RWPE2 (cell line): ENCODE measurements around the gene DNAJC6.

Source experiments
- ATAC-seq: fragments of 200-7000 bp; cut with Tn5 transposase; 3 replicates; pipeline ENCODE4 v1.9.1; 2021; ENCODE audit warnings: low read depth
- DNase-seq: peaks from one replicate; pipeline ENCODE4 v3.0.0-alpha.2; 2020; ENCODE audit warnings: low spot score
- H3K27ac ChIP-seq: fragments of 450-650 bp; 2 replicates; pipeline ENCODE4 v1.5.1; 2017; ENCODE audit warnings: mild to moderate bottlenecking; ENCODE audit not compliant: poor library complexity, severe bottlenecking
- H3K27me3 ChIP-seq: fragments of 250-450 bp; sonication (Bioruptor Pico); 2 replicates; pipeline ENCODE4 v1.5.1; 2021; ENCODE audit warnings: mild to moderate bottlenecking, moderate library complexity; ENCODE audit not compliant: insufficient read depth, poor library complexity, severe bottlenecking
- H3K36me3 ChIP-seq: fragments of 250-450 bp; sonication (Bioruptor Pico); 2 replicates; pipeline ENCODE4 v1.5.1; 2020; ENCODE audit warnings: low read depth, mild to moderate bottlenecking, moderate library complexity
- H3K4me1 ChIP-seq: fragments of 250-450 bp; sonication (Bioruptor Pico); 2 replicates; pipeline ENCODE4 v1.5.1; 2021; ENCODE audit warnings: mild to moderate bottlenecking, moderate library complexity; ENCODE audit not compliant: insufficient read depth, poor library complexity, severe bottlenecking
- H3K4me3 ChIP-seq: fragments of 250-450 bp; sonication (Bioruptor Pico); 2 replicates; pipeline ENCODE4 v1.5.1; 2021; ENCODE audit warnings: mild to moderate bottlenecking, moderate library complexity; ENCODE audit not compliant: severe bottlenecking
- H3K9me3 ChIP-seq: fragments of 250-450 bp; sonication (Bioruptor Pico); 2 replicates; pipeline ENCODE4 v1.5.1; 2021; ENCODE audit warnings: mild to moderate bottlenecking, moderate library complexity; ENCODE audit not compliant: severe bottlenecking
- CTCF ChIP-seq: fragments of 450-650 bp; IDR thresholded peaks from one replicate; pipeline ENCODE4 v1.5.1; 2017; ENCODE audit warnings: mild to moderate bottlenecking, moderate library complexity; ENCODE audit not compliant: poor library complexity, severe bottlenecking

Gene DNAJC6

DNA sequence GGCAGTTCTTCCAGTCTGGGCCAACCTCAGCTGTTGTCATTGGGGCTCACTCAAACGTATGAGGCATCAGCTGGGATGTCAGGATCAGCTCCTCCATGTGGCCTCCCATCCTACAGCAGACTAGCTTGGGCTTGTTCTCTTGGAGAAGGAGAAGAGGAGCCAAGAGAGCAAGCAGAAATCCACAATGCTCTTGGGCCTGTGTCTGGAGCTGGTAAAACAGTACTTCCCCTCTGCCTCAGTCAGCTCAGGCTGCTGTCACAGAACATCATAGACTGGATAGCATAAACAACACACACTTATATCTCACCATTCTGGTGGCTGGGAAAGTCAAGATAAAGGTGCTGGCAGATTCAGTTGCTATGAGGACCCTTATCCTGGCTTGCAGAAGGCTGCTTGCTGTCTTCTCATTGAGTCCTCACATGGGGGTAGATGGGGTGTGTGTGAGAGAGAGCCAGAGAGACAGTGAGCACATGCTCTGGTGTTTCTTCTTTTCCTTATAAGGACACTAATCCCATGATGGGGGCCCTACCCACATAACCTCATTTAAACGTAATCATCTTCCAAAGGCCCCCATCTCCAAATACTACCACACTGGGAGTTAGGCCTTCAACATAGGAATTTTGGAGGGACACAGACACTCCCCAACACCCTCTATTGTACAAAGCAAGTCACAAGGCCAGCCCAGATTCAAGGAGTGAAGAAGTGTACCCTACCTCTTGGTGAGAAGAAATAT lies 16.3 kb upstream of the DNAJC6 start:
- Histone ChIP-seq H3K27me3 (no peaks in the 10 kb centered on the region), H3K4me1 (no peaks in the 10 kb centered on the region), H3K27ac (no peak overlapping the region), H3K36me3 (no peaks in the 10 kb centered on the region), H3K9me3 (no peaks in the 10 kb centered on the region), H3K4me3 (no peak overlapping the region)
- no peak for DNase-seq
- no peak for TF ChIP-seq CTCF
- no peak for ATAC-seq

GRCh38 chr1:65297706-65298105 lies 11.6 kb upstream of the DNAJC6 start:
- no peaks in the 10 kb centered on the region for H3K27me3 ChIP-seq
- H3K27ac ChIP-seq, result no peak overlapping the region
- H3K36me3 ChIP-seq, result no peaks in the 10 kb centered on the region
- no peaks in the 10 kb centered on the region for H3K9me3 ChIP-seq
- no peak for TF ChIP-seq CTCF
- H3K4me3 ChIP-seq, result no peak overlapping the region
- DNase-seq (no peak), ATAC-seq (no peak)
- H3K4me1 ChIP-seq, result no peaks in the 10 kb centered on the region

DNA sequence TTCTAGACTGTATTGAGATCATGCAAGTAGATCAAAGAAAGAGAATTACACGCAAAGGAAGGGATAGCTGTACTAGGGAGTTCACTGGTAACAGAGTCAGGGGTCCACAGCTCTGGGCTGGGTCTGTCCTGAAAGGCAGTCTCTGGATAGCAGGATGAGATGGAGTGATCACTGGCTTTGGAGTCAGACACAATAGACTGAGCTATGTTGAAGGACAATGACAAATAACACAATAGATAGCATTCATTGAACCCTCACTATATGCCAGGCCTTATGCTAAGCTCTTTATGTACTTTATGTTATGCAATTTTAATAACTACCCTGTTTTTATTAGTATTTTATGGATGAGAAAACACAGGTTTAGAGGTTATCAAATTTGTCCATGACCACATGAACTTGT lies 10.0 kb upstream of the DNAJC6 start:
- Histone ChIP-seq H3K27me3 (no peaks in the 10 kb centered on the region), H3K9me3 (no peaks in the 10 kb centered on the region), H3K4me1 (no peaks in the 10 kb centered on the region), H3K36me3 (no peaks in the 10 kb centered on the region), H3K4me3 (no peak overlapping the region), H3K27ac (no peak overlapping the region)
- no peak for ATAC-seq
- no peak for DNase-seq
- TF ChIP-seq CTCF, result no peak

GRCh38 chr1:65308781-65309303 lies 501 bp upstream of the DNAJC6 start:
- Histone ChIP-seq H3K27ac (no peak overlapping the region), H3K4me1 (no peaks in the 10 kb centered on the region), H3K9me3 (no peaks in the 10 kb centered on the region), H3K36me3 (no peaks in the 10 kb centered on the region), H3K4me3 (no peak overlapping the region), H3K27me3 (peaks cover 5% of the 10 kb centered on the region)
- DNase-seq (no peak), ATAC-seq (no peak)
- no peak for TF ChIP-seq CTCF

GRCh38 chr1:65310078-65310587 lies 790 bp downstream of the DNAJC6 start:
- no peak for TF ChIP-seq CTCF
- no peak overlapping the region for H3K4me3 ChIP-seq
- no peaks in the 10 kb centered on the region for H3K9me3 ChIP-seq
- H3K27me3 ChIP-seq, result peaks cover 5% of the 10 kb centered on the region
- H3K4me1 ChIP-seq, result no peaks in the 10 kb centered on the region
- DNase-seq (no peak), ATAC-seq (peak; percentile 33)
- H3K36me3 ChIP-seq, result no peaks in the 10 kb centered on the region
- no peak overlapping the region for H3K27ac ChIP-seq
